Adipocyte (in vitro differentiated cells): ENCODE measurements around the gene CHN2.
A peak's percentile ranks its signal among the peaks of the same experiment; 100 is the strongest.

Source experiments
- DNase-seq: peaks from one replicate; pipeline ENCODE4 v3.0.0-alpha.2; 2015; ENCODE audit warnings: low read depth
- H3K27me3 ChIP-seq: replicated peaks from 2 replicates; pipeline ENCODE4 v1.7.0; 2013; ENCODE audit warnings: mild to moderate bottlenecking, low read length, moderate library complexity; ENCODE audit not compliant: control insufficient read depth, insufficient read depth
- H3K36me3 ChIP-seq: 2 replicates; pipeline ENCODE4 v1.7.0; 2013; ENCODE audit warnings: low read length, mild to moderate bottlenecking, moderate library complexity; ENCODE audit not compliant: control insufficient read depth, insufficient read depth, severe bottlenecking
- H3K4me1 ChIP-seq: 2 replicates; pipeline ENCODE4 v1.7.0; 2013; ENCODE audit warnings: mild to moderate bottlenecking, low read length, moderate library complexity; ENCODE audit not compliant: control insufficient read depth, insufficient read depth
- H3K4me3 ChIP-seq: 2 replicates; pipeline ENCODE4 v1.7.0; 2013; ENCODE audit warnings: mild to moderate bottlenecking, low read length, moderate library complexity
- H3K9ac ChIP-seq: 2 replicates; pipeline ENCODE4 v1.7.0; 2013; ENCODE audit warnings: mild to moderate bottlenecking, low read length, moderate library complexity
- H3K9me3 ChIP-seq: 2 replicates; pipeline ENCODE4 v1.7.0; 2013; ENCODE audit warnings: mild to moderate bottlenecking, low read length, moderate library complexity; ENCODE audit not compliant: control insufficient read depth

The CHN2 gene

DNA sequence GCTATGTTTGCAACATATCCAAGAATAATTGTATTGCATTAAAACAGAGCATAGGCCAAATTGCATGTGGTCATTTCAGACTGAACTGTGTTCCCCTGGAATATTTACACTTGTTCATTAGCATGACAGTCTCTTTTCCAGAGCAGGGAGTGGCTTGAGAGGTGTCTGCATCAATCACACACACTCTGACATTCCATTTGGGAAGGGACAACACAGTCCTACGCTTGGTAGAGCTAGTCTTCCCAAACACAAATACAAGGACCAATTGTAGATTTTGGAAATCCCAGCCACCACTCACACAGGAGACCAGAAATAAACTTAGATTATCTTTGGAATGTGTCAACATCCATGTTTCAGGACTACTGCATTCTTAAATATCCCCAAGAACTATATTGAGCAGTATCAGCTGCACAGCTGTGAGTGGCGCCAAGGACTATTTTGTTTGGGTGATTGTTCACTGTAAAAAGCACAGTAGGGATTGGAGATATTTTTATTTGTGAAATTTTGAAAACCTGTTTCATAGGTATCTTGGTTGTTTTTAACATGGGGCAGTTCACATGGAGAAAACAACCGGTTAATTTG lies 275.5 kb downstream of the CHN2 start:
- no peak overlapping the region for H3K4me3 ChIP-seq
- peaks cover 33% of the 10 kb centered on the region for H3K27me3 ChIP-seq
- no peak for DNase-seq
- no peaks in the 10 kb centered on the region for H3K36me3 ChIP-seq
- H3K9ac ChIP-seq = no peak overlapping the region
- H3K9me3 ChIP-seq = no peaks in the 10 kb centered on the region
- H3K4me1 ChIP-seq = no peaks in the 10 kb centered on the region

- Histone ChIP-seq H3K4me1 (no peaks in the 10 kb centered on the region), H3K27me3 (peaks cover 30% of the 10 kb centered on the region), H3K4me3 (no peak overlapping the region), H3K9ac (no peak overlapping the region), H3K36me3 (no peaks in the 10 kb centered on the region), H3K9me3 (no peaks in the 10 kb centered on the region)
- no peak for DNase-seq
Measured at GRCh38 chr7:29471444-29472138, 277.0 kb downstream of the CHN2 start.

DNA sequence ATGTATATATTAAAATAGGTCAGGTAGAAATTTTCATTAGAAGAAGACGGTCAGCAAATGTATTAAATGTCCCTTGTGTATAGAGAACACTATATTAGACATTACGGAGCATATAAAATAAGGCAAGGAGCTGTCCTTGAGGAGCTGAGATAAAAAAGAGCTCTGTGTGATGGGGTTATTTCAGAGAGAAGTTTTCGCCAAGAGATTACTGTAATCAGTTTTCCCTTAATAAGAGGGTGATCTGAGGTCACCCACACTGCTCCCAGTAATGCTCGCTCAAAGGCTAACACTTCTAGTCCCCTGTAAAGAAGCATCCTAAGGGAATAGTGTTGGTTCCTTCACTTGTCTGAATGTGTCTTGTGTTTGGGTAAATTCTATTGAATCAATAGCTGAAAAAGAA lies 282.3 kb downstream of the CHN2 start:
- Histone ChIP-seq H3K27me3 (peaks cover 15% of the 10 kb centered on the region), H3K4me3 (no peak overlapping the region), H3K36me3 (no peaks in the 10 kb centered on the region), H3K9me3 (no peaks in the 10 kb centered on the region), H3K4me1 (no peaks in the 10 kb centered on the region), H3K9ac (no peak overlapping the region)
- no peak for DNase-seq

GRCh38 chr7:29478226-29478625 lies 283.7 kb downstream of the CHN2 start:
- H3K27me3 ChIP-seq = peaks cover 7% of the 10 kb centered on the region
- H3K36me3 ChIP-seq = no peaks in the 10 kb centered on the region
- no peak overlapping the region for H3K9ac ChIP-seq
- H3K4me3 ChIP-seq = no peak overlapping the region
- no peaks in the 10 kb centered on the region for H3K4me1 ChIP-seq
- no peak for DNase-seq
- no peaks in the 10 kb centered on the region for H3K9me3 ChIP-seq

DNA sequence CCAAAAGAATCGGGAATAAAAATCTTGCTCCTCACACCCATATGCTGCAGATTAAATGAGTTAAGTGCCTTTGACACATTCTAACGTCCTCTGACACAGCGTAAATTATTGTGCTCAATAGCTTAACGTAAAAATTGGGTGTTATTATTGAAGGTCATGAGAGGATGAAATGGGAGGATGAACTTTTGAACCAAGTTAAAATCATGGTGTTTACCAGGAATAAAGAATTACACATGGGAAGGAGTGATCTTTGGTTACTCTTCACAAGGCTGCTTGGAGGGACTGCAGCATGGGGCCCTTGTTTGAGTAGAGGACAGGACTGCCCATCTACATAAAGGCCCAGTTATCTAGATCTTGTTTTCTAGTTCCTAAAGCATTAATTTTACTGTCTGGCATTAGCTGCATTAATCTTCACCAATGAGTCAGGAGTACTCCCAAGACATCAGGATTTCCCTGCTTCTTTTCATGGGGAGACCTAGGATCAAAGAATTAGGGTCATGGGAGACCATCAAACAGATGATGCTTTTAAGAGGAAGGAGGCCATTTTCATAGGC lies 284.2 kb downstream of the CHN2 start:
- Histone ChIP-seq H3K4me1 (no peaks in the 10 kb centered on the region), H3K36me3 (no peaks in the 10 kb centered on the region), H3K9me3 (no peaks in the 10 kb centered on the region), H3K4me3 (no peak overlapping the region), H3K27me3 (peaks cover 7% of the 10 kb centered on the region), H3K9ac (no peak overlapping the region)
- DNase-seq = no peak

- Histone ChIP-seq H3K9ac (no peak overlapping the region), H3K9me3 (no peaks in the 10 kb centered on the region), H3K4me1 (no peaks in the 10 kb centered on the region), H3K36me3 (no peaks in the 10 kb centered on the region), H3K27me3 (peaks cover 3% of the 10 kb centered on the region), H3K4me3 (no peak overlapping the region)
- no peak for DNase-seq
Measured at GRCh38 chr7:29479301-29480200, 285.0 kb downstream of the CHN2 start.

- no peaks in the 10 kb centered on the region for H3K36me3 ChIP-seq
- no peak overlapping the region for H3K9ac ChIP-seq
- DNase-seq = no peak
- H3K4me3 ChIP-seq = no peak overlapping the region
- H3K27me3 ChIP-seq = no peaks in the 10 kb centered on the region
- no peaks in the 10 kb centered on the region for H3K9me3 ChIP-seq
- H3K4me1 ChIP-seq = no peaks in the 10 kb centered on the region
Measured at GRCh38 chr7:29480451-29480850, 285.9 kb downstream of the CHN2 start.

DNA sequence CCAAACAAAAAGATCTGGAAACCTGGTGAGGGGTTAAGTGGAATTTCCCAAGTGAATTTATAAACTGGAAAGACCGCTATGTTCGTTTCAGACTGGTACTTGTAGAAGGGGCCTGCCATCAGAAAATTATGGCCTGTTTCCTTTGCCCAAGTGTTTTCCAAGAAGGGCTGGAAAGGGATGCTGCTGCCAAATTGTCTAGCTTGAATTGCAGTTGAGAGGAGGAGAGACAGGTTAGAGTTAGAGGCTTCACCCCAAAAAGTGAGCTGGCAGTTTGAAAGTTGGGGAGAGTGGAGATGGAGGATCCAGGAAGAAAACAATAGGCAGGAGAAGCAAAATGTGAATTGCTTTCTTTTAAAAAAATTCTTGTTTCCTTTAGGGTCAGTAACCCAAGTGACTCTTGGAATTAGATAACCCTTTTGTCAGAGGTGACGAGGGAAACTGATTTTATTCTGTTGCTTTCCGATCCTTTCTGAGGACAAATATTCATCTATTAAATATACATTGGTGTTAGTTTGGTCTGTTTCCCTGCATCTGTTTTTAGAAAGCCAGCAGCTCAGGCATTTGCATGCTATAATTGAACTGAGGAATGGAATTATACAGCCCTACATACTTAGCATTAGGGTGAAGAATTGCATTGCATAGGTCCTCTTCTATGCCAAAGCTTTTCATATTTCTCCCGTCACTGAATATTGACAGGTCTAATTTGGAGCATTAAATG lies 286.5 kb downstream of the CHN2 start:
- Histone ChIP-seq H3K4me3 (no peak overlapping the region), H3K36me3 (no peaks in the 10 kb centered on the region), H3K9ac (no peak overlapping the region), H3K4me1 (no peaks in the 10 kb centered on the region), H3K9me3 (no peaks in the 10 kb centered on the region), H3K27me3 (no peaks in the 10 kb centered on the region)
- DNase-seq = peak; percentile 27

DNA sequence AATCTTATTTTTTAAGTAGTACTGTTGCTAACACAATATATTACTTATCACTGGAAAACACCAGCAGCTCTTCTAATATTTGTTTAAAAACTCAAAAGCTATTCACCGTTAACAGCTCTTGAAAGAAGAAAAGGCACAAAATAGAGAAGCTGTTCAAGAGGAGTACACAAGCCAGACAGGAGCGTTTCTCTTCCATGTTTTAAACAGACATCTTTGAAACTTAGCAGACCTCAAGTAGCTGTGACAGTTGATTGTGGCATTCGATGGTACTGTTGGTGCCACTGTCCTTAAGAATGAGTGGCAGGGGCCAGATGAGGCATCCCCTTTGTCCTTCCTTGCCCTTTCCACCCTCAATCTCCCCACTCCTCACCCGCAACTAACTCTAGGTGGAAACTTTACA lies 287.5 kb downstream of the CHN2 start:
- Histone ChIP-seq H3K9ac (no peak overlapping the region), H3K9me3 (no peaks in the 10 kb centered on the region), H3K4me1 (no peaks in the 10 kb centered on the region), H3K4me3 (no peak overlapping the region), H3K27me3 (no peaks in the 10 kb centered on the region), H3K36me3 (no peaks in the 10 kb centered on the region)
- no peak for DNase-seq

DNA sequence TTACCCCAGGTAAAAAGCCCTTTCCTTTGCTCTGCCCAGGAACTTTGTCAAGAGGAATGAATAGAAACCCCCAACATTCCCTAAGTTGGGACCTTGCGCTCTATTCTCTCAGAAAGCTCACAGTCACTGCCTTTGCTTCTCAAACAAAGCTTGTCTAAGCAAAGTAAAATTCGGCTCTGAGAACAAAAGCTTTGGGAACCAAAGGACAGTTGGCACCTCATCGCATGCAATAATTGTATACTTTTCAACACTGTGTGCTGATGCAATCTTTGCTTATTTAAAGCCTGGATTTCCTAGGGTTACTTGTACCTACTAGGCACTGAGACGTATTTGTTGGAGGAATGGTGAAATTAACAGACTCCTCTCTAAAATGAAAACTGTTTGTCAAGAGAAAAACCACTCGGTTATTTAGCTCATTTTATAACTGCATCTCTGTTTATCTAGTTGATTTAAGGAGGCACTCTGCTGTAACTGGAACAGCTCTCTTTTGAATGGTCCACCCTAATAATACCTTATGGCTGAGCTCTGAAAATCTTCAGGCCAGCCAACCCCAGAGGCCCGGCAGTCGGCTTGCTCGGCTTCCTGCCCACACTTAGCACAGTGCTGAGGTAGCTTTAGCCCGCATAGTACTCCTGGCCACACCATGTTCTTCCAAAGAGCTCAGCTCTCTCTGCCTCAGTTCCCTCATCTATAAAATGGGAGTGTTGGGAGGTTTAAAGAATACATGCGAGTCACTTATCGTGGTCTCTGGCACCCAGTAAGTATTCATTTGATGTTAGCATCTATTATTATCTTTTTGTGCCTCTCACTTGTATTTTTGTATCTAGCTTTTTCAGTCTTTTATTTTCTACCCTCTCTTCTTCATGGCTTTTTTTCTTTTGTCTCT lies 288.9 kb downstream of the CHN2 start:
- Histone ChIP-seq H3K27me3 (no peaks in the 10 kb centered on the region), H3K4me3 (no peak overlapping the region), H3K9me3 (no peaks in the 10 kb centered on the region), H3K4me1 (peaks cover 11% of the 10 kb centered on the region), H3K36me3 (no peaks in the 10 kb centered on the region), H3K9ac (no peak overlapping the region)
- DNase-seq = peak; percentile 24
